Activated CD4-positive, alpha-beta T cell treated with anti-CD3 and anti-CD28 coated beads for 36 hours (primary cell): Measurements from ENCODE around the gene SLC25A21. TPM values are rescaled to one million over a fixed set of nuclear protein-coding genes. Genes with fewer than 3 reads are reported as not detected.

Source experiments
- ATAC-seq: fragments of 200-7000 bp; cut with Tn5 transposase; one replicate; pipeline ENCODE4 v1.10.0; 2021; ENCODE audit warnings: mild to moderate bottlenecking, moderate library complexity
- CTCF ChIA-PET: fragments of 350-600 bp; sonication (Branson Sonifier 250); formaldehyde crosslinking; loops from one replicate; lab custom pipeline; 2021; ENCODE audit warnings: antibody characterized with exemption; lab: Charles Lee
- POLR2A ChIA-PET: fragments of 350-600 bp; sonication (Branson Sonifier 250); formaldehyde crosslinking; loops from one replicate; lab custom pipeline; 2021; ENCODE audit warnings: antibody characterized with exemption, inconsistent platforms; lab: Charles Lee
- DNase-seq: peaks from one replicate; pipeline ENCODE4 v3.0.0-alpha.2; 2020
- H3K27ac Mint-ChIP-seq: one replicate; pipeline ENCODE4 v1.8.0; 2021; ENCODE audit warnings: mixed read lengths
- H3K27me3 Mint-ChIP-seq: one replicate; pipeline ENCODE4 v1.8.0; 2021; ENCODE audit warnings: mixed read lengths
- H3K36me3 Mint-ChIP-seq: one replicate; pipeline ENCODE4 v1.8.0; 2021; ENCODE audit warnings: low read depth, mixed read lengths
- H3K4me1 Mint-ChIP-seq: one replicate; pipeline ENCODE4 v1.8.0; 2021; ENCODE audit warnings: mixed read lengths
- H3K4me3 Mint-ChIP-seq: one replicate; pipeline ENCODE4 v1.8.0; 2021; ENCODE audit warnings: mild to moderate bottlenecking, moderate library complexity, mixed read lengths
- H3K9me3 Mint-ChIP-seq: one replicate; pipeline ENCODE4 v1.8.0; 2021; ENCODE audit warnings: low read depth, mixed read lengths
- intact Hi-C, 2 experiments: fragments of 100-400 bp; cut with DNase I in 1 of 2; cut with micrococcal nuclease in 1 of 2; formaldehyde crosslinking; loops; one replicate each; pipeline versions ENCODE4 v1.14.2 to v1.15.1; 2022 to 2024; cut with DNase I, micrococcal nuclease
- total RNA-seq, 2 experiments: library from RNA; stranded (reverse); gene quantifications; one replicate each; pipeline ENCODE4 v1.2.3, GENCODE V29; 2021

The SLC25A21 gene
- total RNA-seq, 2 experiments from 2014 or later, result not detected

- CTCF ChIA-PET, result interaction anchor here (0.7 to 1.6 kb wide), 2 partner anchors 10 to 142 kb away, joined by 3 read pairs; no protein-coding TSS in a partner anchor
- intact Hi-C loops, result no loop called here
- POLR2A ChIA-PET, result no interaction called here
- Mint-ChIP-seq H3K4me3 (no peak overlapping the region), H3K4me1 (no peaks in the 10 kb centered on the region), H3K27me3 (no peaks in the 10 kb centered on the region), H3K27ac (no peak overlapping the region), H3K9me3 (peaks cover 9% of the 10 kb centered on the region), H3K36me3 (no peaks in the 10 kb centered on the region)
- DNase-seq, result no peak
- no peak for ATAC-seq
These were observed 434.1 kb downstream of the SLC25A21 start for GRCh38 chr14:36738269-36738668.

- Mint-ChIP-seq H3K27me3 (peaks cover 2% of the 10 kb centered on the region), H3K27ac (no peak overlapping the region), H3K4me1 (no peaks in the 10 kb centered on the region), H3K9me3 (no peaks in the 10 kb centered on the region), H3K36me3 (no peaks in the 10 kb centered on the region), H3K4me3 (no peak overlapping the region)
- CTCF ChIA-PET, result interaction anchor here (0.9 to 1.1 kb wide), 2 partner anchors 9 to 20 kb away, joined by 3 to 4 read pairs; no protein-coding TSS in a partner anchor
- DNase-seq (no peak), ATAC-seq (no peak)
- POLR2A ChIA-PET, result no interaction called here
- intact Hi-C loops, result no loop called here
These were observed 446.3 kb downstream of the SLC25A21 start for GRCh38 chr14:36726128-36726527.

GRCh38 chr14:36724162-36724561 lies 448.2 kb downstream of the SLC25A21 start:
- intact Hi-C loops, result no loop called here
- ChIA-PET POLR2A (no interaction called here), CTCF (interaction anchor here (0.7 kb wide), 1 partner anchor 160 kb away, joined by 3 read pairs; no protein-coding TSS in a partner anchor)
- no peaks in the 10 kb centered on the region for H3K36me3 Mint-ChIP-seq
- H3K27me3 Mint-ChIP-seq, result peaks cover 2% of the 10 kb centered on the region
- DNase-seq (no peak), ATAC-seq (no peak)
- H3K27ac Mint-ChIP-seq, result no peak overlapping the region
- no peaks in the 10 kb centered on the region for H3K4me1 Mint-ChIP-seq
- no peaks in the 10 kb centered on the region for H3K9me3 Mint-ChIP-seq
- H3K4me3 Mint-ChIP-seq, result no peak overlapping the region

- H3K9me3 Mint-ChIP-seq, result no peaks in the 10 kb centered on the region
- no peak overlapping the region for H3K27ac Mint-ChIP-seq
- ATAC-seq (no peak), DNase-seq (no peak)
- H3K4me1 Mint-ChIP-seq, result no peaks in the 10 kb centered on the region
- H3K27me3 Mint-ChIP-seq, result peaks cover 2% of the 10 kb centered on the region
- intact Hi-C loops, result no loop called here
- no peak overlapping the region for H3K4me3 Mint-ChIP-seq
- no peaks in the 10 kb centered on the region for H3K36me3 Mint-ChIP-seq
- CTCF ChIA-PET, result no interaction called here
- POLR2A ChIA-PET, result no interaction called here
These were observed 448.9 kb downstream of the SLC25A21 start for GRCh38 chr14:36723530-36723929.

GRCh38 chr14:36721877-36722276 lies 450.5 kb downstream of the SLC25A21 start:
- Mint-ChIP-seq H3K4me1 (no peaks in the 10 kb centered on the region), H3K27me3 (peaks cover 2% of the 10 kb centered on the region), H3K36me3 (no peaks in the 10 kb centered on the region), H3K4me3 (no peak overlapping the region), H3K27ac (no peak overlapping the region), H3K9me3 (no peaks in the 10 kb centered on the region)
- DNase-seq (no peak), ATAC-seq (no peak)
- ChIA-PET POLR2A (no interaction called here), CTCF (no interaction called here)
- intact Hi-C loops, result no loop called here

GRCh38 chr14:36720657-36721056 lies 451.7 kb downstream of the SLC25A21 start:
- CTCF ChIA-PET, result no interaction called here
- no peaks in the 10 kb centered on the region for H3K9me3 Mint-ChIP-seq
- no peak overlapping the region for H3K27ac Mint-ChIP-seq
- H3K4me3 Mint-ChIP-seq, result no peak overlapping the region
- H3K27me3 Mint-ChIP-seq, result peaks cover 2% of the 10 kb centered on the region
- POLR2A ChIA-PET, result no interaction called here
- intact Hi-C loops, result no loop called here
- no peaks in the 10 kb centered on the region for H3K36me3 Mint-ChIP-seq
- DNase-seq (no peak), ATAC-seq (no peak)
- no peaks in the 10 kb centered on the region for H3K4me1 Mint-ChIP-seq

- Mint-ChIP-seq H3K27me3 (peaks cover 2% of the 10 kb centered on the region), H3K4me3 (no peak overlapping the region), H3K27ac (no peak overlapping the region), H3K9me3 (no peaks in the 10 kb centered on the region), H3K4me1 (no peaks in the 10 kb centered on the region), H3K36me3 (no peaks in the 10 kb centered on the region)
- CTCF ChIA-PET, result no interaction called here
- POLR2A ChIA-PET, result no interaction called here
- DNase-seq, result no peak
- intact Hi-C loops, result no loop called here
- no peak for ATAC-seq
These were observed 452.6 kb downstream of the SLC25A21 start for GRCh38 chr14:36719823-36720222.

- no peak overlapping the region for H3K4me3 Mint-ChIP-seq
- CTCF ChIA-PET, result interaction anchor here (0.6 kb wide), 1 partner anchor 9 kb away, joined by 3 read pairs; no protein-coding TSS in a partner anchor
- no peak overlapping the region for H3K27ac Mint-ChIP-seq
- no peaks in the 10 kb centered on the region for H3K9me3 Mint-ChIP-seq
- intact Hi-C loops, result no loop called here
- H3K27me3 Mint-ChIP-seq, result peaks cover 5% of the 10 kb centered on the region
- no peaks in the 10 kb centered on the region for H3K4me1 Mint-ChIP-seq
- POLR2A ChIA-PET, result no interaction called here
- no peaks in the 10 kb centered on the region for H3K36me3 Mint-ChIP-seq
- DNase-seq (no peak), ATAC-seq (no peak)
These were observed 454.2 kb downstream of the SLC25A21 start for GRCh38 chr14:36718216-36718615.

- no peaks in the 10 kb centered on the region for H3K36me3 Mint-ChIP-seq
These were observed 455.0 kb downstream of the SLC25A21 start for GRCh38 chr14:36717363-36717762.

GRCh38 chr14:36716614-36717184 lies 455.7 kb downstream of the SLC25A21 start:
- CTCF ChIA-PET, result no interaction called here
- ATAC-seq, result no peak

More at GRCh38 chr14:36717363-36717762, 455.0 kb downstream of the SLC25A21 start:
- ATAC-seq (no peak), DNase-seq (no peak)
- ChIA-PET CTCF (no interaction called here), POLR2A (no interaction called here)
- H3K4me1 Mint-ChIP-seq, result no peaks in the 10 kb centered on the region
- H3K9me3 Mint-ChIP-seq, result no peaks in the 10 kb centered on the region
- no peak overlapping the region for H3K4me3 Mint-ChIP-seq
- intact Hi-C loops, result no loop called here
- H3K27me3 Mint-ChIP-seq, result peaks cover 4% of the 10 kb centered on the region
- no peak overlapping the region for H3K27ac Mint-ChIP-seq

GRCh38 chr14:36713960-36714703 lies 458.3 kb downstream of the SLC25A21 start:
- ChIA-PET POLR2A (no interaction called here), CTCF (no interaction called here)
- ATAC-seq, result no peak
- H3K27me3 Mint-ChIP-seq, result peaks cover 6% of the 10 kb centered on the region
- no peak for DNase-seq
- no peaks in the 10 kb centered on the region for H3K9me3 Mint-ChIP-seq
- no peaks in the 10 kb centered on the region for H3K4me1 Mint-ChIP-seq
- no peaks in the 10 kb centered on the region for H3K36me3 Mint-ChIP-seq
- intact Hi-C loops, result no loop called here
- H3K27ac Mint-ChIP-seq, result no peak overlapping the region
- H3K4me3 Mint-ChIP-seq, result no peak overlapping the region

More at GRCh38 chr14:36716614-36717184, 455.7 kb downstream of the SLC25A21 start:
- no peaks in the 10 kb centered on the region for H3K4me1 Mint-ChIP-seq
- no peak overlapping the region for H3K4me3 Mint-ChIP-seq
- H3K27ac Mint-ChIP-seq, result no peak overlapping the region
- POLR2A ChIA-PET, result no interaction called here
- intact Hi-C loops, result no loop called here
- H3K27me3 Mint-ChIP-seq, result peaks cover 4% of the 10 kb centered on the region
- H3K36me3 Mint-ChIP-seq, result no peaks in the 10 kb centered on the region
- H3K9me3 Mint-ChIP-seq, result no peaks in the 10 kb centered on the region
- no peak for DNase-seq

GRCh38 chr14:36707570-36707969 lies 464.8 kb downstream of the SLC25A21 start:
- ATAC-seq (no peak), DNase-seq (no peak)
- no peaks in the 10 kb centered on the region for H3K4me1 Mint-ChIP-seq
- H3K9me3 Mint-ChIP-seq, result no peaks in the 10 kb centered on the region
- ChIA-PET CTCF (no interaction called here), POLR2A (no interaction called here)
- H3K4me3 Mint-ChIP-seq, result no peak overlapping the region
- no peaks in the 10 kb centered on the region for H3K36me3 Mint-ChIP-seq
- peaks cover 2% of the 10 kb centered on the region for H3K27me3 Mint-ChIP-seq
- H3K27ac Mint-ChIP-seq, result no peak overlapping the region
- intact Hi-C loops, result no loop called here
